Measurements from ENCODE around the gene ABCA5.

DNA sequence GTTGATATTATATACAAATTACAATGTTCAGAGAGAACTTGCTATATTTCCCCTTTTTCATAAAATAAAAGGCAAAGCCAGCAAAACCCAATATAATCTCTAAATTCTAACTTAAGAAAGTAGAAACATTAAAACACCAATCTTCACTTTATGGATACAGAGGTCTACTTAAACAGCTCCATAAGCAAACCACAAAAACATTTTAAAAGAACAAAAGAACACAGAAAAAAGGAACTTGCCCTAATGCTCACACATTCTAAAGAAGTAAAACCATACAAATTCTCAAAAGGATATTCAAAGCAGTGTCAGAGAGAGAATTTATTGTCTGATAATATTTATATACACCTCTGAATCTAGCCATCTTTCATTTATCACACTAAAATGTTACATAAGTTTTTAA is 98.9 kb downstream of the ABCA5 start:
- TF ChIP-seq CHD4 (IDR thresholded peaks at IDR 0.05) (no peak), RAD21 (IDR thresholded peaks at IDR 0.05; ENCODE audit: insufficient read depth, low read depth, low read length) (no peak)
- TF ChIP-seq, protein P1, sequence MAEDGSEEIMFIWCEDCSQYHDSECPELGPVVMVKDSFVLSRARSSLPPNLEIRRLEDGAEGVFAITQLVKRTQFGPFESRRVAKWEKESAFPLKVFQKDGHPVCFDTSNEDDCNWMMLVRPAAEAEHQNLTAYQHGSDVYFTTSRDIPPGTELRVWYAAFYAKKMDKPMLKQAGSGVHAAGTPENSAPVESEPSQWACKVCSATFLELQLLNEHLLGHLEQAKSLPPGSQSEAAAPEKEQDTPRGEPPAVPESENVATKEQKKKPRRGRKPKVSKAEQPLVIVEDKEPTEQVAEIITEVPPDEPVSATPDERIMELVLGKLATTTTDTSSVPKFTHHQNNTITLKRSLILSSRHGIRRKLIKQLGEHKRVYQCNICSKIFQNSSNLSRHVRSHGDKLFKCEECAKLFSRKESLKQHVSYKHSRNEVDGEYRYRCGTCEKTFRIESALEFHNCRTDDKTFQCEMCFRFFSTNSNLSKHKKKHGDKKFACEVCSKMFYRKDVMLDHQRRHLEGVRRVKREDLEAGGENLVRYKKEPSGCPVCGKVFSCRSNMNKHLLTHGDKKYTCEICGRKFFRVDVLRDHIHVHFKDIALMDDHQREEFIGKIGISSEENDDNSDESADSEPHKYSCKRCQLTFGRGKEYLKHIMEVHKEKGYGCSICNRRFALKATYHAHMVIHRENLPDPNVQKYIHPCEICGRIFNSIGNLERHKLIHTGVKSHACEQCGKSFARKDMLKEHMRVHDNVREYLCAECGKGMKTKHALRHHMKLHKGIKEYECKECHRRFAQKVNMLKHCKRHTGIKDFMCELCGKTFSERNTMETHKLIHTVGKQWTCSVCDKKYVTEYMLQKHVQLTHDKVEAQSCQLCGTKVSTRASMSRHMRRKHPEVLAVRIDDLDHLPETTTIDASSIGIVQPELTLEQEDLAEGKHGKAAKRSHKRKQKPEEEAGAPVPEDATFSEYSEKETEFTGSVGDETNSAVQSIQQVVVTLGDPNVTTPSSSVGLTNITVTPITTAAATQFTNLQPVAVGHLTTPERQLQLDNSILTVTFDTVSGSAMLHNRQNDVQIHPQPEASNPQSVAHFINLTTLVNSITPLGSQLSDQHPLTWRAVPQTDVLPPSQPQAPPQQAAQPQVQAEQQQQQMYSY (CRISPR knock-in tag; IDR thresholded peaks at IDR 0.05) = no peak
- TF ChIP-seq, protein P2, sequence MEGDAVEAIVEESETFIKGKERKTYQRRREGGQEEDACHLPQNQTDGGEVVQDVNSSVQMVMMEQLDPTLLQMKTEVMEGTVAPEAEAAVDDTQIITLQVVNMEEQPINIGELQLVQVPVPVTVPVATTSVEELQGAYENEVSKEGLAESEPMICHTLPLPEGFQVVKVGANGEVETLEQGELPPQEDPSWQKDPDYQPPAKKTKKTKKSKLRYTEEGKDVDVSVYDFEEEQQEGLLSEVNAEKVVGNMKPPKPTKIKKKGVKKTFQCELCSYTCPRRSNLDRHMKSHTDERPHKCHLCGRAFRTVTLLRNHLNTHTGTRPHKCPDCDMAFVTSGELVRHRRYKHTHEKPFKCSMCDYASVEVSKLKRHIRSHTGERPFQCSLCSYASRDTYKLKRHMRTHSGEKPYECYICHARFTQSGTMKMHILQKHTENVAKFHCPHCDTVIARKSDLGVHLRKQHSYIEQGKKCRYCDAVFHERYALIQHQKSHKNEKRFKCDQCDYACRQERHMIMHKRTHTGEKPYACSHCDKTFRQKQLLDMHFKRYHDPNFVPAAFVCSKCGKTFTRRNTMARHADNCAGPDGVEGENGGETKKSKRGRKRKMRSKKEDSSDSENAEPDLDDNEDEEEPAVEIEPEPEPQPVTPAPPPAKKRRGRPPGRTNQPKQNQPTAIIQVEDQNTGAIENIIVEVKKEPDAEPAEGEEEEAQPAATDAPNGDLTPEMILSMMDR (IDR thresholded peaks at IDR 0.05 in 2 of 3, conservative IDR thresholded peaks at IDR 0.05 in 1 of 3; ENCODE audit: control insufficient read depth in 2 of 3, extremely low read depth in 1 of 3, insufficient read depth in 1 of 3, low read depth in 3 of 3, low read length in 3 of 3) = no peak

Data from GM12878 (cell line).